Sigmoid colon (tissue), 7 donors: Measurements from ENCODE around the gene FN3KRP. TPM values are rescaled to one million over a fixed set of nuclear protein-coding genes. Genes with fewer than 3 reads are reported as not detected.

Source experiments
- DNase-seq: peaks from one replicate; pipeline ENCODE4 v3.0.0-alpha.2; 2019
- H3K27ac ChIP-seq, 4 donors: fragments of 200-600 bp; sonication (generic); one replicate each; pipeline ENCODE4 v1.5.1; 2016 to 2019; ENCODE audit warnings: mild to moderate bottlenecking in 1 of 4
- H3K27me3 ChIP-seq, 3 donors: fragments of 200-600 bp; sonication (generic); one replicate each; pipeline ENCODE4 v1.5.1; 2019; ENCODE audit warnings: mild to moderate bottlenecking in 1 of 3
- H3K36me3 ChIP-seq, 4 donors: fragments of 200-600 bp; sonication (generic); one replicate each; pipeline ENCODE4 v1.5.1; 2016 to 2019
- H3K4me1 ChIP-seq, 4 donors: fragments of 200-600 bp; sonication (generic); one replicate each; pipeline ENCODE4 v1.5.1; 2017 to 2019
- H3K4me3 ChIP-seq, 4 donors: fragments of 200-600 bp; sonication (generic); one replicate each; pipeline ENCODE4 v1.5.1; 2017 to 2019; ENCODE audit warnings: mild to moderate bottlenecking in 2 of 4, moderate library complexity in 1 of 4
- H3K9me3 ChIP-seq, 4 donors: fragments of 200-600 bp in 3 of 4; sonication (generic) in 3 of 4; one replicate each; pipeline versions ENCODE4 v1.5.1 to v1.6.1; 2013 to 2019
- EP300 ChIP-seq, 4 donors: sonication (generic); formaldehyde crosslinking; IDR thresholded peaks; one replicate each; pipeline ENCODE4 v1.6.1; 2017; ENCODE audit warnings: antibody characterized with exemption in 4 of 4
- POLR2A ChIP-seq, 2 donors: fragments of 450-650 bp; IDR thresholded peaks; one replicate each; pipeline ENCODE4 v1.6.1; 2016; ENCODE audit warnings: antibody characterized with exemption in 2 of 2, mild to moderate bottlenecking in 2 of 2, moderate library complexity in 2 of 2
- POLR2AphosphoS5 ChIP-seq, 4 donors: sonication (generic); formaldehyde crosslinking; IDR thresholded peaks; one replicate each; pipeline ENCODE4 v1.6.1; 2017; ENCODE audit warnings: antibody characterized with exemption in 4 of 4
- WGBS, 2 donors: extraction: QIAGEN DNeasy Blood & Tissue Kit; methylation state at CpG; one replicate each; pipeline ENCODE4 v1.1.7; 2013; 5-methylcytosine and 5-hydroxymethylcytosine counted together
- intact Hi-C: fragments of 100-400 bp; cut with DNase I; formaldehyde crosslinking; loops from one replicate; pipeline ENCODE4 v1.15.1; 2023
- polyA plus RNA-seq, 3 donors: library from polyadenylated mRNA; stranded (reverse); fragments of 200-250 nt; gene quantifications; one replicate each; pipeline ENCODE4 v1.2.3, GENCODE V29; 2013
- total RNA-seq, 4 donors: library from RNA; depleted of rRNA; stranded (reverse); fragments of >200 nt; gene quantifications; one replicate each; pipeline ENCODE4 v1.1.0, GENCODE V29; 2016
- TF ChIP-seq, protein P1 (sequence below), 4 experiments: fragments of 450-650 bp in 3 of 4; fragments of 200-600 bp in 1 of 4; IDR thresholded peaks; one replicate each; pipeline ENCODE4 v1.5.1; 2016 to 2019; ENCODE audit warnings: antibody characterized with exemption in 4 of 4, mild to moderate bottlenecking in 3 of 4, moderate library complexity in 2 of 4
- donor health status: healthy with polysubstance abuse.
- donor health status: Bipolar disorder and iron deficiency.
- donor health status: healthy.

FN3KRP gene
- total and polyA plus RNA-seq, 7 donors, result 8.1 to 36.1 (median 18.0) TPM

DNA sequence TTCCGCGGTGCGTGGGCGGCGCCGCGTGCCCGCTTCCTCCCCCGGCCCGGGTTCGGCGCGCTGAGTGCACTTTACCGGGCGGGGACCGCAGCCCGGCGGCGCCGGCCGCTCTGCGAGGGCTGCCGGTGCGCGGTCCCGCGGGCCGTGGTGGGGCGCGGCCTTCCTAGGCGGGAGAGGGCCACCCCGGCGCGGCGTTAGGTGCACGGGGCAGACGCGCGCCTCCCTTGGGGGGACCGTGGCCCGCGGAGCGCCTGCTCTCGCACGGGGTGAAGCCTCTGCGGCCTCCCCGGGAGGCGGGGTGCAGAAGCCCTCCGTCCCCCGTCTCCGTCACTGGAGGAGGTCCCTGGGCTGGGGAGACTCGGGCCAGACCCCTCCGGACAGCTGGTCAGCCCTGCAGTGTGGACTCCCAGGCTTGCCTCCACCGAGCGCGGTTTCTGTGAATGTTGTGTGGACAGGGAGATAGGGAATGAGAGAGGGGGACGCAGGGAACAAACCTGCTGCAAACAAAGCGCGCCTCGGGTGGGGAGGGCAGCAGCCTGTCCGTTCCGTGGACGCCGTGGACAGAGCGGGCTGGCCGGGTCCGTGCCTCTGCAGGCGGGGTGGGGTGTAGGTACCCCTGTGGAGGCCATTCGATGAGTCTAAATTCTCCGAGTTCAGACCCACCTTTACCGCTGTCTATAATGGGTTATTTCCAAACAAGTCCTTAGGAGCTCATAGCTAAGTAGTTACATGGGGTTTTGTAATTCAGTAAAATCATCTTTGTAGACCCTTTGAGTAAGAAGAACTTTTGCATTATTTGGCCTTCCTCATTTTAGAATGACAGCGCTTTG, 36.1 kb downstream of the FN3KRP start:
- 1 to 2% methylated on average over 72 of the region's 72 CpGs for WGBS, 2 donors
- Histone ChIP-seq H3K4me3 (peak overlapping the region; percentile 69 to 97 (median 88)), H3K27ac (peak overlapping the region; percentile 80 to 92 (median 90)), H3K36me3 (peaks cover 0 to 4% (median 0%) of the 10 kb centered on the region in 4 donors), H3K9me3 (no peaks in the 10 kb centered on the region), H3K27me3 (no peaks in the 10 kb centered on the region), H3K4me1 (peaks cover 0 to 27% (median 21%) of the 10 kb centered on the region in 4 donors)
- intact Hi-C loops, result no loop called here
- peak; percentile 73 for DNase-seq
- TF ChIP-seq EP300 (IDR thresholded peaks at IDR 0.05) (no peak), POLR2AphosphoS5 (IDR thresholded peaks at IDR 0.05) (no peak), POLR2A (IDR thresholded peaks at IDR 0.05) (no peak)
- TF ChIP-seq, protein P1, sequence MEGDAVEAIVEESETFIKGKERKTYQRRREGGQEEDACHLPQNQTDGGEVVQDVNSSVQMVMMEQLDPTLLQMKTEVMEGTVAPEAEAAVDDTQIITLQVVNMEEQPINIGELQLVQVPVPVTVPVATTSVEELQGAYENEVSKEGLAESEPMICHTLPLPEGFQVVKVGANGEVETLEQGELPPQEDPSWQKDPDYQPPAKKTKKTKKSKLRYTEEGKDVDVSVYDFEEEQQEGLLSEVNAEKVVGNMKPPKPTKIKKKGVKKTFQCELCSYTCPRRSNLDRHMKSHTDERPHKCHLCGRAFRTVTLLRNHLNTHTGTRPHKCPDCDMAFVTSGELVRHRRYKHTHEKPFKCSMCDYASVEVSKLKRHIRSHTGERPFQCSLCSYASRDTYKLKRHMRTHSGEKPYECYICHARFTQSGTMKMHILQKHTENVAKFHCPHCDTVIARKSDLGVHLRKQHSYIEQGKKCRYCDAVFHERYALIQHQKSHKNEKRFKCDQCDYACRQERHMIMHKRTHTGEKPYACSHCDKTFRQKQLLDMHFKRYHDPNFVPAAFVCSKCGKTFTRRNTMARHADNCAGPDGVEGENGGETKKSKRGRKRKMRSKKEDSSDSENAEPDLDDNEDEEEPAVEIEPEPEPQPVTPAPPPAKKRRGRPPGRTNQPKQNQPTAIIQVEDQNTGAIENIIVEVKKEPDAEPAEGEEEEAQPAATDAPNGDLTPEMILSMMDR (IDR thresholded peaks at IDR 0.05), result no peak

DNA sequence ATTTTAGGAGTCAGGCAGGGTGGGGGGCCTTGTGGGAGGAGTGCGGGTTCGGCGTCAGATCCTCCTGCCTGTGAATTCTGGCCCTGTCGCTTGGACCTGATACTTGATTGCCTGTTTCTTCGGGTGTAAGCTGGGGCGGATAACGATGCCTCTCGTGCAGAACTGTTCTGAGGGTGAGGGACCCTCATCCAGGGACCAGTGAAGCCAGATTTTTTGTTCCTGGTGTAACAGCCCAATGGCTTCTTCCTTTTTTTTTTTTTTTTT, 36.6 kb downstream of the FN3KRP start:
- no peaks in the 10 kb centered on the region for H3K27me3 ChIP-seq
- H3K9me3 ChIP-seq, result no peaks in the 10 kb centered on the region
- H3K4me3 ChIP-seq, result peak overlapping the region in 2 of 4 donors; percentile 95 to 97
- H3K27ac ChIP-seq, result no peak overlapping the region
- DNase-seq, result no peak
- intact Hi-C loops, result no loop called here
- H3K36me3 ChIP-seq, result peaks cover 0 to 4% (median 0%) of the 10 kb centered on the region in 4 donors
- WGBS, 2 donors, result 35 to 63% methylated on average over 8 of the region's 8 CpGs
- TF ChIP-seq POLR2A (IDR thresholded peaks at IDR 0.05) (no peak), EP300 (IDR thresholded peaks at IDR 0.05) (no peak), POLR2AphosphoS5 (IDR thresholded peaks at IDR 0.05) (no peak)
- TF ChIP-seq, protein P1 (IDR thresholded peaks at IDR 0.05), result no peak
- peaks cover 0 to 27% (median 21%) of the 10 kb centered on the region in 4 donors for H3K4me1 ChIP-seq

DNA sequence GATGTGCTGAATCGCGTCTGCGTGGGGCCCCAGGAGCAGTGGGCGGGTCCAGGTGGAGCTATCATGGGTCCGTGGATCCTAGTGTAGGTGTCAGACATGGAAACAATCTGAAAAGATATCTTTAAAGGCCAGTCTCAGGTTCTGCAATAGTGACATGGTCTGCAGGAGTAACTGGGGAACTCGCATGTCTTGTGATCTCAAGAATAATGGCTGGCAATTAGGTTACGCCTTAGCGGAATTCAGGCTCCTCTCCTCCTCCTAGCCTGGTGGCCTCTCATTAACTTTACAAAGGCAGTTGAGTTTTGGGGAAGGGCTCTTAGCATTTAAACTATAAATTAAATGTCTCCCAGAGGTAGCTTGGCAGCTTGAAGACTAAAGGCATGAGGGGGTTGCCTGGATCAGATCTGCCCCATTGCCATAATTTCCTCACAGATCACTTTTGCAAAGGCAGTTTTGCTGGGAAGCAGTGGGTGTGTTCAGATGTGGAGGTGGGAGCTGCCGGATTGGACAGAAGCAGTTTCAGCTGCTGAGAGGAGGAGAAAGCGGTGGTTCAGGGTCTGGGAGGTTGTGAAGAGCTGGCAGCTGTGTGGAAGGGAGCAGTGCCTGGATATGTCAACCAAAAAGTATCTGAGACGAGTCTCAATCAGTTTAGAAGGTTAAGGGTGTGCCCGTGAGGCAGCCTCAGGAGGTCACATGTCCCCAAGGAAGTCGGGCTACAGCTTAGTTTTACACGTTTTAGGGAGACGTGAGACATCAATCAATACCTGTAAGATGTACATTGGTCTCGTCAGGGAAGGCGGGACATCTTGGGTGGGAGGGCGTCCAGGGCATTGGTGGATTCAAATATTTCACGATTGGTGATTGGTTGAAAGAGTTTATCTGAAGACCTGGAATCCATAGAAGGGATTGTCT, 38.0 kb downstream of the FN3KRP start:
- Histone ChIP-seq H3K36me3 (no peaks in the 10 kb centered on the region), H3K4me1 (peaks cover 0 to 27% (median 21%) of the 10 kb centered on the region in 4 donors), H3K27me3 (no peaks in the 10 kb centered on the region), H3K9me3 (no peaks in the 10 kb centered on the region), H3K27ac (no peak overlapping the region), H3K4me3 (no peak overlapping the region)
- no peak for DNase-seq
- intact Hi-C loops, result no loop called here
- 68 to 85% methylated on average over 19 of the region's 19 CpGs for WGBS, 2 donors
- TF ChIP-seq, protein P1 (IDR thresholded peaks at IDR 0.05), result no peak

DNA sequence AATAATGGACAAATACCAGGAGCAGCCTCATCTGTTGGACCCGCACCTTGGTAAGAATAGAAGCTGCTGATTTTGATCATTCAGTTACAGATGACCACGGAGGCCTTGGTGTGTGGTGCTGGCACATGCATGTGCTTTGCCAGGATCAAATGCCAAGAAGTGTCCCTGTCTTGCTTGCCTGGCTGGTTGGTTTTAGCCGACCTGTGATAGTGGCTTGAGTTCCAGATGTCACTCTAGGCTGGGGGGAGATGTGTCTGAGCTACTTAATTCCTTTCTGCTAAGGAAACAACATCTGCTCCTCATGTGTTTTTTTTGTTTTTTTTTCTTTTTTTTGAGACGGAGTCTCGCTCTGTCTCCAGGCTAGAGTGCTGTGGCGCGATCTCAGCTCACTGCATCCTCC, 39.7 kb downstream of the FN3KRP start:
- no peak overlapping the region for H3K4me3 ChIP-seq
- no peaks in the 10 kb centered on the region for H3K27me3 ChIP-seq
- DNase-seq, result no peak
- H3K9me3 ChIP-seq, result no peaks in the 10 kb centered on the region
- peaks cover 0 to 24% (median 20%) of the 10 kb centered on the region in 4 donors for H3K4me1 ChIP-seq
- no peaks in the 10 kb centered on the region for H3K36me3 ChIP-seq
- no peak overlapping the region for H3K27ac ChIP-seq
- intact Hi-C loops, result no loop called here
- WGBS, 2 donors, result 93% methylated on average over 7 of the region's 7 CpGs
- TF ChIP-seq EP300 (IDR thresholded peaks at IDR 0.05), result no peak
- TF ChIP-seq, protein P1 (IDR thresholded peaks at IDR 0.05), result no peak
- TF ChIP-seq POLR2A (IDR thresholded peaks at IDR 0.05), result no peak
- no peak for TF ChIP-seq POLR2AphosphoS5 (IDR thresholded peaks at IDR 0.05)
